Gastroesophageal sphincter (tissue), 4 donors: ENCODE measurements around the gene RRP7A. TPM values are rescaled to one million over a fixed set of nuclear protein-coding genes. Genes with fewer than 3 reads are reported as not detected.
"Not testable (repeated sequence)": the region's sequence is repeated elsewhere in the genome, so short reads cannot be mapped to it uniquely, and the experiment has no call there.

ENCODE experiments used
- ATAC-seq: fragments of 150-250 bp; one replicate; pipeline ENCODE4 v1.9.1; 2016; ENCODE audit warnings: mild to moderate bottlenecking, moderate library complexity
- H3K27ac ChIP-seq, 4 donors: fragments of 200-600 bp; sonication (generic) in 3 of 4; 1 replicate in 3 of 4; 2 replicates in 1 of 4; pipeline ENCODE4 v1.5.1; 2016 to 2019
- H3K27me3 ChIP-seq: fragments of 200-600 bp; sonication (generic); one replicate; pipeline ENCODE4 v1.5.1; 2019
- H3K36me3 ChIP-seq, 2 donors: fragments of 200-600 bp; sonication (generic); one replicate each; pipeline ENCODE4 v1.5.1; 2019; ENCODE audit warnings: control low read depth in 1 of 2
- H3K4me1 ChIP-seq, 3 donors: fragments of 200-600 bp; sonication (generic); 1 replicate in 2 of 3; 2 replicates in 1 of 3; pipeline ENCODE4 v1.5.1; 2016 to 2019; ENCODE audit warnings: control low read depth in 2 of 3
- H3K4me3 ChIP-seq, 2 donors: fragments of 200-600 bp; sonication (generic); one replicate each; pipeline ENCODE4 v1.5.1; 2019; ENCODE audit warnings: mild to moderate bottlenecking in 1 of 2, moderate library complexity in 1 of 2
- H3K9me3 ChIP-seq, 3 donors: fragments of 200-600 bp; sonication (generic); one replicate each; pipeline ENCODE4 v1.5.1; 2017 to 2019; ENCODE audit warnings: control low read depth in 2 of 3
- CTCF ChIP-seq, 4 experiments: fragments of 200-600 bp in 2 of 4; fragments of 450-650 bp in 2 of 4; sonication (generic) in 1 of 4; IDR thresholded peaks; one replicate each; pipeline ENCODE4 v1.5.1; 2017 to 2019; ENCODE audit warnings: antibody characterized with exemption in 4 of 4, mild to moderate bottlenecking in 2 of 4, moderate library complexity in 2 of 4
- EP300 ChIP-seq: sonication (generic); formaldehyde crosslinking; IDR thresholded peaks from one replicate; pipeline ENCODE4 v1.6.1; 2017; ENCODE audit warnings: antibody characterized with exemption, mild to moderate bottlenecking
- POLR2A ChIP-seq, 2 donors: fragments of 450-650 bp; IDR thresholded peaks; one replicate each; pipeline ENCODE4 v1.6.1; 2017; ENCODE audit warnings: antibody characterized with exemption in 2 of 2, mild to moderate bottlenecking in 2 of 2, moderate library complexity in 1 of 2
- POLR2AphosphoS5 ChIP-seq: sonication (generic); formaldehyde crosslinking; IDR thresholded peaks from one replicate; pipeline ENCODE4 v1.6.1; 2017; ENCODE audit warnings: antibody characterized with exemption
- WGBS, 2 donors: methylation state at CpG; one replicate each; pipeline ENCODE4 v1.1.5; 2018; ENCODE audit warnings: low coverage in 1 of 2; 5-methylcytosine and 5-hydroxymethylcytosine counted together
- total RNA-seq, 4 donors: library from RNA; depleted of rRNA; stranded (reverse); fragments of >200 nt; gene quantifications; one replicate each; pipeline ENCODE4 v1.1.0, GENCODE V29; 2016

RRP7A gene
- total RNA-seq, 4 donors from 2014 or later, result 21.3 to 36.9 (median 29.1) TPM

GRCh38 chr22:42522546-42522945, 3.0 kb upstream of the RRP7A start:
- no peaks in the 10 kb centered on the region for H3K27me3 ChIP-seq
- H3K4me1 ChIP-seq, result peaks cover 0 to 20% (median 4%) of the 10 kb centered on the region in 3 donors
- no peak overlapping the region for H3K27ac ChIP-seq
- no peak overlapping the region for H3K4me3 ChIP-seq
- TF ChIP-seq EP300 (no peak), CTCF (IDR thresholded peaks at IDR 0.05) (no peak), POLR2AphosphoS5 (no peak), POLR2A (IDR thresholded peaks at IDR 0.05) (no peak)
- H3K36me3 ChIP-seq, result peaks cover 0 to 4% of the 10 kb centered on the region in 2 donors
- no peaks in the 10 kb centered on the region for H3K9me3 ChIP-seq
- ATAC-seq, result no peak
- 94 to 98% methylated on average over 11 to 15 of the region's 15 CpGs for WGBS, 2 donors

DNA sequence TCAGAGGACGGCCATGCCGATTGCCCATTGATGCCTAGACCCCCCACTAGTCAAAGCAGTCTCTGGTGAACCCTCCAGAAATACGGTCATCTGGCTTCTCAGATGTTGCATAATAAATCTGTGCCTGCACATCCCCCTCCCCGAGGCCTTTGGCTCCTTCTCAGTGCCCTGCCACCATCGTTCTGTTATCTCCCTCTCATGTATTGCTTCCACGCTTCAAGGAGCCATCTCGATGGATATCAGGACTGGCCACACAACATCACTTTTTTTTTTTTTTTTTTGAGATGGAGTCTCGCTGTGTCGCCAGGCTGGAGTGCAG, 1.6 kb upstream of the RRP7A start:
- Histone ChIP-seq H3K4me1 (peaks cover 0 to 21% (median 4%) of the 10 kb centered on the region in 3 donors), H3K4me3 (no peak overlapping the region), H3K36me3 (peaks cover 0 to 16% of the 10 kb centered on the region in 2 donors), H3K27ac (no peak overlapping the region), H3K9me3 (no peaks in the 10 kb centered on the region), H3K27me3 (no peaks in the 10 kb centered on the region)
- no peak for ATAC-seq
- no peak for TF ChIP-seq CTCF (IDR thresholded peaks at IDR 0.05)
- TF ChIP-seq POLR2A (IDR thresholded peaks at IDR 0.05), result no peak
- TF ChIP-seq POLR2AphosphoS5, result no peak
- TF ChIP-seq EP300, result no peak
- WGBS, 2 donors, result 89 to 92% methylated on average over 4 to 9 of the region's 9 CpGs

DNA sequence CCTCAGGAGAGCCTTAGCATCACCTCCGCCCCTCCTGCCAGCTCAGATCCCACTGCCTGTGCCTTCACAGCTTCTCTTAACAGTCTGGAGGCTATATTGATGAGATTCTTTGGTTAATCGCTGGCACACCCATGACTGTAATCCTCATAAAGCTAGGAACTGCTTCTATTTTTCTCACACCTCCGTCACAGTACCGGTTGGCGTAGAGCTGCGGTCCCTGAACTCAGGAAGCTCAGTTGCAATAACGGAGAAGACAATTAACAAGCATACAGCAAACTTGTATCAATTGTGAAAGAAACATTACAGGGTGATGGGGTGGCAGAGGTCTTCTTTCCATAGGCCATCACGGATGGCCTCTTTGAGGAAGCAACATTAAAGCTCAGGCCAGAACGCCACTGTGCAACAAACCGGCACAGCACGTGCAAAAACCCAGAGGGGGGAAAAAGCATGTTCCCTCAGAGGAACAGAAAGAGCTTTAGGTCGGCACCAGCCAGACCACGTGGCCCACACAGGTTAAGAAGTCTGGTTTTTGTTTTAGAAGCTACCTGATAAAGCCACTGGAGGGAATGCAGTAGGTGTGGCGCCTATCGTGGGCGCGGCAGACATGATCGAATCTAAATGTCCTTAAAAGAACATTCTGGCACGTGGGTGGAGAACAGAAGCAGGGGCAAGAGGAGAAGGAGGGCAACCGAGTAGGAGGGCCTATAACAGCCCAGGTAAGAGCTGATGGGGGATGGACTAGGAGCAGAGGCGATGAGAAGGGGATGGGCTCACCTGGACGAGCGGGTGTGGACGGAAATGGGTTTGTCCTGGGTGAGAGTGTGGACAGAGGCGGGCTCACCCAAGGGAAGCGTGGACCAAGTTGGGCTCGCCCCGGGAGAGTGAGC, 715 bp downstream of the RRP7A start:
- H3K4me3 ChIP-seq, result peak overlapping the region; percentile 83 to 87
- not testable (repeated sequence) for ATAC-seq, H3K27me3 ChIP-seq, H3K9me3 ChIP-seq
- peaks cover 0 to 38% of the 10 kb centered on the region in 2 donors for H3K36me3 ChIP-seq
- H3K4me1 ChIP-seq, result peaks cover 0 to 28% (median 4%) of the 10 kb centered on the region in 3 donors
- 0 to 22% methylated on average over 6 to 16 of the region's 28 CpGs for WGBS, 2 donors
- peak overlapping the region; percentile 49 to 81 (median 78) for H3K27ac ChIP-seq

GRCh38 chr22:42517103-42517502, 2.5 kb downstream of the RRP7A start:
- Histone ChIP-seq H3K36me3 (peaks cover 0 to 50% of the 10 kb centered on the region in 2 donors), H3K4me1 (peaks cover 0 to 34% (median 7%) of the 10 kb centered on the region in 3 donors)
- not testable (repeated sequence) for H3K4me3 ChIP-seq, H3K9me3 ChIP-seq, ATAC-seq, H3K27me3 ChIP-seq, H3K27ac ChIP-seq
- WGBS, 2 donors, result 93 to 96% methylated on average over 1 to 5 of the region's 7 CpGs

- Histone ChIP-seq H3K4me1 (peaks cover 0 to 34% (median 7%) of the 10 kb centered on the region in 3 donors), H3K4me3 (no peak overlapping the region), H3K27ac (no peak overlapping the region), H3K27me3 (no peaks in the 10 kb centered on the region), H3K36me3 (peaks cover 0 to 62% of the 10 kb centered on the region in 2 donors), H3K9me3 (no peaks in the 10 kb centered on the region)
- TF ChIP-seq EP300, result no peak
- no peak for TF ChIP-seq POLR2A (IDR thresholded peaks at IDR 0.05)
- no peak for TF ChIP-seq CTCF (IDR thresholded peaks at IDR 0.05)
- no peak for TF ChIP-seq POLR2AphosphoS5
- no CpG with 5 or more reads among the region's 14 CpGs for WGBS, 2 donors
- ATAC-seq, result no peak
Measured at GRCh38 chr22:42515896-42516295, 3.7 kb downstream of the RRP7A start.

DNA sequence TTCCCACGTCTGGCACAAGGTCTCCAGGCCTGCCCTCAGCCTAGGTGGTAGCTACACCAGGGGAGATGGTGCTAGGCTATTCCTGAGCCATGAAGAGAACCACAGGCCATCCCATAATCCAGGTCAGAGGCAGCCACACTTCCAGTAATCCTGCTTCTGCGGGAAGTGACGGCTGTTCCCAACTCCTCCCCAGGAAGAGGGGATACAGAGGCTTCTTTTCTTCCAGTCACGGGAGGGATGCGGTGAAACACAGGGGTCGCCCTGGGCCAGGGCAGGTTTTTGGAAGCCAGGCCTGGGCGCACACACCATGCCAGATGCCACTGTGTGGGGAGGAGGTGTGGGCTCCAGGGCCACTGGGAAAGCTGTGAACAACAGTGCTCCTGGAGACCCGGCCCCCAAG, 4.3 kb downstream of the RRP7A start:
- H3K27me3 ChIP-seq, H3K27ac ChIP-seq, H3K9me3 ChIP-seq, H3K4me3 ChIP-seq, ATAC-seq: not testable (repeated sequence)
- no CpG with 5 or more reads among the region's 8 CpGs for WGBS, 2 donors
- peaks cover 0 to 66% of the 10 kb centered on the region in 2 donors for H3K36me3 ChIP-seq
- peaks cover 0 to 34% (median 7%) of the 10 kb centered on the region in 3 donors for H3K4me1 ChIP-seq

GRCh38 chr22:42514331-42514730, 5.3 kb downstream of the RRP7A start:
- not testable (repeated sequence) for H3K9me3 ChIP-seq, H3K27me3 ChIP-seq, H3K27ac ChIP-seq, ATAC-seq, H3K4me3 ChIP-seq
- H3K4me1 ChIP-seq, result peaks cover 0 to 28% (median 3%) of the 10 kb centered on the region in 3 donors
- H3K36me3 ChIP-seq, result peaks cover 0 to 66% of the 10 kb centered on the region in 2 donors
- WGBS, 2 donors, result 75% methylated on average over 4 of the region's 17 CpGs; no CpG with 5 or more reads in 1 of the 2 donors
